SU-DHL-6 (cell line): ENCODE data around the gene AGAP1.

Source experiments
- H2AFZ ChIP-seq: fragments of 200-600 bp; sonication (generic); 2 replicates; pipeline ENCODE4 v1.6.1; 2014; ENCODE audit warnings: low read depth, mild to moderate bottlenecking, moderate library complexity, mixed read lengths, antibody characterized with exemption, low read length; ENCODE audit not compliant: severe bottlenecking
- H3F3A ChIP-seq: fragments of 200-600 bp; shearing (Covaris generic); 2 replicates; pipeline ENCODE4 v1.6.0; 2016; ENCODE audit warnings: antibody characterized with exemption, mild to moderate bottlenecking; ENCODE audit not compliant: insufficient read depth
- H3K27ac ChIP-seq: fragments of 200-600 bp; sonication (generic); 2 replicates; pipeline ENCODE4 v1.5.1; 2016; ENCODE audit warnings: low read depth, mild to moderate bottlenecking, low read length, moderate library complexity, mixed read lengths
- H3K27me3 ChIP-seq: fragments of 200-600 bp; sonication (generic), shearing (Covaris generic); 2 replicates; pipeline ENCODE4 v1.6.0; 2014; ENCODE audit warnings: mild to moderate bottlenecking, low read length
- H3K36me3 ChIP-seq: fragments of 200-600 bp; sonication (generic); 2 replicates; pipeline ENCODE4 v1.6.1; 2014; ENCODE audit warnings: mild to moderate bottlenecking, low read length, mixed read lengths
- H3K4me2 ChIP-seq: fragments of 300-600, 200-600 bp; shearing (Covaris generic), sonication (generic); 2 replicates; pipeline ENCODE4 v1.6.0; 2014; ENCODE audit warnings: low read length, low read depth, mild to moderate bottlenecking; ENCODE audit not compliant: poor library complexity, severe bottlenecking
- H3K4me3 ChIP-seq: fragments of 200-600 bp; sonication (generic); 2 replicates; pipeline ENCODE4 v1.5.1; 2014; ENCODE audit warnings: antibody characterized with exemption, low read length, mild to moderate bottlenecking, mixed read lengths; ENCODE audit not compliant: insufficient read depth, poor library complexity, severe bottlenecking
- H3K79me2 ChIP-seq: fragments of 200-600 bp; sonication (generic); 2 replicates; pipeline ENCODE4 v1.6.1; 2014; ENCODE audit warnings: mild to moderate bottlenecking, low read length, moderate library complexity; ENCODE audit not compliant: insufficient read depth
- H3K9ac ChIP-seq: fragments of 200-600 bp; sonication (generic); 2 replicates; pipeline ENCODE4 v1.7.0; 2014; ENCODE audit warnings: mild to moderate bottlenecking, low read length
- H3K9me2 ChIP-seq: fragments of 200-600 bp; sonication (generic); replicated peaks from 2 replicates; pipeline ENCODE4 v1.6.1; 2014; ENCODE audit warnings: low read length; ENCODE audit not compliant: insufficient read depth
- H3K9me3 ChIP-seq: fragments of 200-600 bp; sonication (generic); 2 replicates; pipeline ENCODE4 v1.6.1; 2014; ENCODE audit warnings: low read length, mixed read lengths; ENCODE audit not compliant: insufficient read depth
- H4K20me1 ChIP-seq: fragments of 200-600 bp; sonication (generic); 2 replicates; pipeline ENCODE4 v1.6.1; 2014; ENCODE audit warnings: low read depth, mild to moderate bottlenecking, antibody characterized with exemption, low read length, moderate library complexity, mixed read lengths
- EZH2phosphoT487 ChIP-seq: fragments of 200-600 bp; sonication (generic), shearing (Covaris generic); conservative IDR thresholded peaks from 2 replicates; pipeline ENCODE4 v1.6.1; 2018; ENCODE audit warnings: mild to moderate bottlenecking, antibody characterized with exemption, low read length, moderate library complexity, mixed read lengths
- TF ChIP-seq, protein P1 (sequence below): fragments of 200-600 bp; sonication (generic); IDR thresholded peaks from one replicate; pipeline ENCODE4 v1.5.1; 2017; ENCODE audit warnings: antibody characterized with exemption, mild to moderate bottlenecking, low read length, moderate library complexity; ENCODE audit not compliant: insufficient read depth, poor library complexity, severe bottlenecking

The AGAP1 gene

DNA sequence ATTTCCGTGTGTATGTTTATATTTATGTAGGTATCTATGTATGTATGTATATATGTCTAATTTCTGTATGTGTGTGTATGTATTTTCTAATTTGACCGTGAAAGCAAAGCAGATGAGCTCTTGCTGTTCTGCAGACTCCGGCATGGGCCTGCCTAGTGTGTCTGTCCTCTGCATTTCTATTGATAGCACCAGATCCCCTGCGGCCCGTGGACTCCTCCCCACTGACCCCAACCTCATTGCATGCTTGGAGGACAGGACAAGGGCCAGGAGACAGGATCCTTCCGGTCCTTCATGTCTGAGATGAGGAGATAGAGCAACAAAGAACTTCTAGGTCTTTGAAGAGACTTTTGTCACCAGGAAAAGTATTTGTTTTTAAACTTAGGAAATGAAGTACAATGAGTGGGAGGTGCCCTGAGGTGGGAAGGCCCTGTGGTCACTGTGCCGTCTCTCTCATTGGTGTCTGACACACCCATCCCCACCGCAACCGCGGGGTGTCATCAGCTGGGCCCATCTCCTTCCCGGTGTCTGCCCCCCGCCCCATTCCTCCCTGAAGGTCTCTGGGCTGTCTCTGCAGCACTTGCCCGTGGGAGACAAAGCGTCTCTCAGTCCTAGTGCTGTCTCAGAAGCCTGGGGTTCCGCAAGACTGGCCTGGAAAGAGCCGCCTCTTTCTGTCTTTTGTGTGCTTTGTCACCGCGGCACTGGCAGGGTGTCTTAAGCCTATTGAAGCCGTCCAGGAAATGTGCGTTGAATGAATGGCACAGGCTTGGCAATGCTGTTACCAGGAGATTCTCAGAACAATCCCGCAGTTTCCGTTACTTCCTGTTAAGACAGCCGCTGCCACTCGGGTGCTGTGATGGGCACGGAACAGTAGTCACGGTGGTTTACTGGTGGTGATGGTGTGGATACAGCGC lies 216.4 kb downstream of the AGAP1 start:
- H3K4me3 ChIP-seq = no peak overlapping the region
- H2AFZ ChIP-seq = no peak overlapping the region
- no peak overlapping the region for H3K4me2 ChIP-seq
- H3K27me3 ChIP-seq = no peaks in the 10 kb centered on the region
- H3K79me2 ChIP-seq = no peaks in the 10 kb centered on the region
- H4K20me1 ChIP-seq = no peaks in the 10 kb centered on the region
- TF ChIP-seq, protein P1, sequence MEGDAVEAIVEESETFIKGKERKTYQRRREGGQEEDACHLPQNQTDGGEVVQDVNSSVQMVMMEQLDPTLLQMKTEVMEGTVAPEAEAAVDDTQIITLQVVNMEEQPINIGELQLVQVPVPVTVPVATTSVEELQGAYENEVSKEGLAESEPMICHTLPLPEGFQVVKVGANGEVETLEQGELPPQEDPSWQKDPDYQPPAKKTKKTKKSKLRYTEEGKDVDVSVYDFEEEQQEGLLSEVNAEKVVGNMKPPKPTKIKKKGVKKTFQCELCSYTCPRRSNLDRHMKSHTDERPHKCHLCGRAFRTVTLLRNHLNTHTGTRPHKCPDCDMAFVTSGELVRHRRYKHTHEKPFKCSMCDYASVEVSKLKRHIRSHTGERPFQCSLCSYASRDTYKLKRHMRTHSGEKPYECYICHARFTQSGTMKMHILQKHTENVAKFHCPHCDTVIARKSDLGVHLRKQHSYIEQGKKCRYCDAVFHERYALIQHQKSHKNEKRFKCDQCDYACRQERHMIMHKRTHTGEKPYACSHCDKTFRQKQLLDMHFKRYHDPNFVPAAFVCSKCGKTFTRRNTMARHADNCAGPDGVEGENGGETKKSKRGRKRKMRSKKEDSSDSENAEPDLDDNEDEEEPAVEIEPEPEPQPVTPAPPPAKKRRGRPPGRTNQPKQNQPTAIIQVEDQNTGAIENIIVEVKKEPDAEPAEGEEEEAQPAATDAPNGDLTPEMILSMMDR = no peak
- no peak for TF ChIP-seq EZH2phosphoT487
- no peaks in the 10 kb centered on the region for H3F3A ChIP-seq
- H3K9me2 ChIP-seq = no peaks in the 10 kb centered on the region
- no peaks in the 10 kb centered on the region for H3K9me3 ChIP-seq
- no peak overlapping the region for H3K9ac ChIP-seq
- no peak overlapping the region for H3K27ac ChIP-seq
- H3K36me3 ChIP-seq = no peaks in the 10 kb centered on the region

GRCh38 chr2:235710933-235711332 lies 217.1 kb downstream of the AGAP1 start:
- Histone ChIP-seq H2AFZ (no peak overlapping the region), H3K9me2 (no peaks in the 10 kb centered on the region), H3K4me2 (no peak overlapping the region), H3K36me3 (no peaks in the 10 kb centered on the region), H3K79me2 (no peaks in the 10 kb centered on the region), H4K20me1 (no peaks in the 10 kb centered on the region), H3K9ac (no peak overlapping the region), H3K9me3 (no peaks in the 10 kb centered on the region), H3F3A (no peaks in the 10 kb centered on the region), H3K4me3 (no peak overlapping the region), H3K27me3 (no peaks in the 10 kb centered on the region), H3K27ac (no peak overlapping the region)
- TF ChIP-seq, protein P1 = no peak
- no peak for TF ChIP-seq EZH2phosphoT487

- H3K4me3 ChIP-seq = no peak overlapping the region
- H3K9ac ChIP-seq = no peak overlapping the region
- H4K20me1 ChIP-seq = no peaks in the 10 kb centered on the region
- no peak overlapping the region for H3K4me2 ChIP-seq
- H3K36me3 ChIP-seq = no peaks in the 10 kb centered on the region
- H2AFZ ChIP-seq = no peak overlapping the region
- no peak overlapping the region for H3K27ac ChIP-seq
- H3K9me3 ChIP-seq = no peaks in the 10 kb centered on the region
- H3F3A ChIP-seq = no peaks in the 10 kb centered on the region
- H3K9me2 ChIP-seq = no peaks in the 10 kb centered on the region
- no peaks in the 10 kb centered on the region for H3K27me3 ChIP-seq
- no peak for TF ChIP-seq EZH2phosphoT487
- TF ChIP-seq, protein P1 = no peak
- H3K79me2 ChIP-seq = no peaks in the 10 kb centered on the region
Observed at GRCh38 chr2:235711527-235711926, 217.7 kb downstream of the AGAP1 start.
